Transverse colon (tissue), 4 donors: Measurements from ENCODE around the gene SHH. TPM values are rescaled to one million over a fixed set of nuclear protein-coding genes. Genes with fewer than 3 reads are reported as not detected.

Experiments
- DNase-seq: peaks from one replicate; pipeline ENCODE4 v3.0.0-alpha.2; 2019
- H3K27ac ChIP-seq, 4 donors: fragments of 200-600 bp; sonication (generic); 2 replicates each; pipeline ENCODE4 v1.5.1; 2016 to 2018; ENCODE audit warnings: inconsistent platforms in 4 of 4
- H3K27me3 ChIP-seq: fragments of 200-600 bp; sonication (generic); 2 replicates; pipeline ENCODE4 v1.5.1; 2017; ENCODE audit warnings: inconsistent platforms
- H3K36me3 ChIP-seq, 4 donors: fragments of 200-600 bp; sonication (generic); 2 replicates each; pipeline ENCODE4 v1.5.1; 2017 to 2019; ENCODE audit warnings: inconsistent platforms in 4 of 4
- H3K4me1 ChIP-seq, 4 donors: fragments of 200-600 bp; sonication (generic); 2 replicates each; pipeline ENCODE4 v1.5.1; 2017 to 2020; ENCODE audit warnings: inconsistent platforms in 4 of 4
- H3K4me3 ChIP-seq, 4 donors: fragments of 200-600 bp; sonication (generic); 1 replicate in 1 of 4; 2 replicates in 3 of 4; pipeline versions ENCODE4 v1.5.1 to v1.6.1; 2017 to 2019; ENCODE audit warnings: inconsistent platforms in 4 of 4
- H3K9me3 ChIP-seq, 2 donors: fragments of 200-600 bp; sonication (generic); 2 replicates each; pipeline ENCODE4 v1.5.1; 2017 to 2019; ENCODE audit warnings: inconsistent platforms in 2 of 2
- CTCF ChIP-seq, 5 experiments: fragments of 200-600 bp in 3 of 5; fragments of 450-650 bp in 2 of 5; sonication (generic) in 3 of 5; IDR thresholded peaks; 1 replicate in 2 of 5; 2 replicates in 3 of 5; pipeline ENCODE4 v1.5.1; 2016 to 2017; ENCODE audit warnings: antibody characterized with exemption in 5 of 5, inconsistent platforms in 3 of 5, mild to moderate bottlenecking in 2 of 5, moderate library complexity in 1 of 5
- EP300 ChIP-seq: sonication (generic); formaldehyde crosslinking; IDR thresholded peaks from one replicate; pipeline ENCODE4 v1.6.1; 2017; ENCODE audit warnings: antibody characterized with exemption, low read depth
- POLR2A ChIP-seq: fragments of 450-650 bp; IDR thresholded peaks from one replicate; pipeline ENCODE4 v1.6.1; 2016; ENCODE audit warnings: antibody characterized with exemption, mild to moderate bottlenecking, moderate library complexity
- POLR2AphosphoS5 ChIP-seq, 3 donors: sonication (generic); formaldehyde crosslinking; IDR thresholded peaks; one replicate each; pipeline ENCODE4 v1.6.1; 2016; ENCODE audit warnings: antibody characterized with exemption in 3 of 3
- WGBS, 2 donors: methylation state at CpG; one replicate each; pipeline ENCODE4 v1.1.5; 2018; ENCODE audit warnings: low coverage in 1 of 2; 5-methylcytosine and 5-hydroxymethylcytosine counted together
- in situ Hi-C, 4 donors: fragments of 200-750 bp; cut with MboI; loops; one replicate each; pipeline versions ENCODE4 v1.15.0 to v1.15.1; 2017; ENCODE audit warnings: low sequenced_read_pairs in 3 of 4, low pct_ligation_motif_present in 1 of 4, low pct_unique_long_range_greater_than_20kb in 1 of 4
- intact Hi-C: fragments of 100-400 bp; cut with DNase I; formaldehyde crosslinking; loops from one replicate; pipeline ENCODE4 v1.15.1; 2023; ENCODE audit warnings: low total_unique reads
- total RNA-seq, 4 donors: library from RNA; depleted of rRNA; stranded (reverse); fragments of >200 nt; gene quantifications; one replicate each; pipeline ENCODE4 v1.1.0, GENCODE V29; 2016

The SHH gene
- total RNA-seq, 4 donors from 2014 or later = 0.40 to 3.7 (median 2.0) TPM

GRCh38 chr7:155836216-155837125 lies 24.2 kb upstream of the SHH start:
- TF ChIP-seq CTCF (IDR thresholded peaks at IDR 0.05) = no peak
- TF ChIP-seq POLR2A = no peak
- no peak for TF ChIP-seq EP300
- TF ChIP-seq POLR2AphosphoS5 (IDR thresholded peaks at IDR 0.05) = no peak
- Histone ChIP-seq H3K4me3 (no peak overlapping the region), H3K27me3 (peaks cover 5% of the 10 kb centered on the region), H3K36me3 (no peaks in the 10 kb centered on the region), H3K9me3 (no peaks in the 10 kb centered on the region), H3K4me1 (no peaks in the 10 kb centered on the region), H3K27ac (no peak overlapping the region)
- in situ Hi-C loops = no loop called here
- intact Hi-C loops = no loop called here
- WGBS, 2 donors = 76% methylated on average over 18 of the region's 28 CpGs; no CpG with 5 or more reads in 1 of the 2 donors
- no peak for DNase-seq

- H3K36me3 ChIP-seq = no peaks in the 10 kb centered on the region
- no peak for TF ChIP-seq POLR2A
- no peak for TF ChIP-seq CTCF (IDR thresholded peaks at IDR 0.05)
- no peak for TF ChIP-seq POLR2AphosphoS5 (IDR thresholded peaks at IDR 0.05)
- TF ChIP-seq EP300 = no peak
- H3K4me1 ChIP-seq = no peaks in the 10 kb centered on the region
- in situ Hi-C loops = no loop called here
- intact Hi-C loops = no loop called here
- H3K4me3 ChIP-seq = no peak overlapping the region
- 57 to 83% methylated on average over 2 to 14 of the region's 14 CpGs for WGBS, 2 donors
- H3K27me3 ChIP-seq = peaks cover 5% of the 10 kb centered on the region
- no peak overlapping the region for H3K27ac ChIP-seq
- no peak for DNase-seq
- H3K9me3 ChIP-seq = no peaks in the 10 kb centered on the region
These were observed 23.4 kb upstream of the SHH start for GRCh38 chr7:155835446-155836215.

- TF ChIP-seq POLR2A = no peak
- TF ChIP-seq CTCF (IDR thresholded peaks at IDR 0.05) = no peak
- no peak for TF ChIP-seq EP300
- no peak for TF ChIP-seq POLR2AphosphoS5 (IDR thresholded peaks at IDR 0.05)
- in situ Hi-C loops = no loop called here
- no peaks in the 10 kb centered on the region for H3K36me3 ChIP-seq
- H3K4me3 ChIP-seq = no peak overlapping the region
- H3K27ac ChIP-seq = no peak overlapping the region
- WGBS, 2 donors = 88% methylated on average over 16 of the region's 16 CpGs; no CpG with 5 or more reads in 1 of the 2 donors
- intact Hi-C loops = no loop called here
- no peaks in the 10 kb centered on the region for H3K4me1 ChIP-seq
- no peaks in the 10 kb centered on the region for H3K9me3 ChIP-seq
- no peak for DNase-seq
- H3K27me3 ChIP-seq = peaks cover 10% of the 10 kb centered on the region
These were observed 22.3 kb upstream of the SHH start for GRCh38 chr7:155834486-155835048.

- Histone ChIP-seq H3K4me3 (no peak overlapping the region), H3K4me1 (no peaks in the 10 kb centered on the region), H3K36me3 (no peaks in the 10 kb centered on the region), H3K9me3 (no peaks in the 10 kb centered on the region), H3K27ac (no peak overlapping the region), H3K27me3 (peaks cover 10% of the 10 kb centered on the region)
- intact Hi-C loops = no loop called here
- 78% methylated on average over 13 of the region's 13 CpGs; no CpG with 5 or more reads in 1 of the 2 donors for WGBS, 2 donors
- DNase-seq = no peak
- in situ Hi-C loops = no loop called here
- TF ChIP-seq POLR2A (no peak), EP300 (no peak), POLR2AphosphoS5 (IDR thresholded peaks at IDR 0.05) (no peak), CTCF (IDR thresholded peaks at IDR 0.05) (no peak)
These were observed 21.4 kb upstream of the SHH start for GRCh38 chr7:155833651-155834050.
